ENCODE data around the gene KRI1.
A peak's percentile ranks its signal among the peaks of the same experiment; 100 is the strongest.

The KRI1 gene

DNA sequence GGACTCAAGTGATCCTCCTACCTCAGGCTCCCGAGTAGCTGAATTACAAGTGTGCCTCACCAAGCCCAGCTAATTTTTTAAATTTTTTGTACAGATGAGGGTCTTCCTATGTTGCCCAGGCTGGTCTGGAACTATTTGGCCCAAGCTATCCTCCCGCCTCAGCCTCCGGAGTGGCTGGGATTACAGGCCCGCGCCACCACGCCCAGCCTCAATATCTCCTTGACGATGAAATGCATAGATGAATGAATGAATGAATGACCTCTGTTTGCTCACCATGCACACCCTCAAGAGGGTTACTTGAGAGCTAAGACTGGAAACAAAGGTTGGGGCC lies 36.2 kb upstream of the KRI1 start:
- no peak for TF ChIP-seq Cebpa-rat (IDR thresholded peaks at IDR 0.05)
- Histone ChIP-seq H3K4me3 (peak overlapping the region in 1 of 10 experiments; percentile 82; a peak in 5 of 20 replicates), H3K4me2 (peak overlapping the region; percentile 4 to 71 (median 48); a peak in 16 of 22 replicates)

DNA sequence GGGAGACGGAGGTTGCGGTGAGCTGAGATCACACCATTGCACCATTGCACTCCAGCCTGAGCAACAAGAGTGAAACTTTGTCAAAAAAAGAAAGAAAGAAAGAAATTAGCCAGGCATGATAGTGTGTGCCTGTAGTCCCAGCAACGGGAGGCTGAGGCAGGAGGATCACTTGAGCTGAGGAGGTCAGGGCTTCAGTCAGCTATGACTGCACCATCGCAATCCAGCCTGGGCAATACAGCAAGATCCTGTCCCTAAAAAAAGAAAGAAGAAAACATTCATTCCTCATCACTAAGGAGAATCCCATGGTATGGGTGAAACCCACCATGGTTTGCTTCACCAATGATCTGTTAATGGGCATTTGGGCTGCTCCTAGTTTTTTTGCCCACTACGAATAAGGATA lies 34.3 kb upstream of the KRI1 start:
- Histone ChIP-seq H3K9ac (no peak overlapping the region), H3K36me3 (peaks cover 0 to 5% (median 0%) of the 10 kb centered on the region in 11 experiments; a peak in 3 of 22 replicates), H3K27ac (no peak overlapping the region), H3K4me2 (peak overlapping the region in 3 of 11 experiments; percentile 2 to 9 (median 6); a peak in 4 of 22 replicates), H4K20me1 (peaks cover 0 to 19% (median 9%) of the 10 kb centered on the region in 11 experiments; a peak in 15 of 22 replicates), H3K9me3 (replicated peaks in 1 of 11) (no peaks in the 10 kb centered on the region), H3K27me3 (no peaks in the 10 kb centered on the region), H3K4me3 (no peak overlapping the region), H3K4me1 (peaks cover 43 to 83% (median 68%) of the 10 kb centered on the region in 10 experiments)
- TF ChIP-seq Cebpa-rat (IDR thresholded peaks at IDR 0.05) = no peak

More for the DNA sequence above, 36.2 kb upstream of the KRI1 start:
- peaks cover 0 to 20% (median under 1%) of the 10 kb centered on the region in 11 experiments; a peak in 6 of 22 replicates for H3K36me3 ChIP-seq
- no peaks in the 10 kb centered on the region for H3K27me3 ChIP-seq
- H3K9ac ChIP-seq = peak overlapping the region in 1 of 11 experiments; percentile 37; a peak in 2 of 22 replicates
- peak overlapping the region in 2 of 11 experiments; percentile 22 to 37; a peak in 6 of 22 replicates for H3K27ac ChIP-seq
- no peaks in the 10 kb centered on the region for H3K9me3 ChIP-seq (replicated peaks in 1 of 11)
- peaks cover 35 to 79% (median 66%) of the 10 kb centered on the region in 10 experiments for H3K4me1 ChIP-seq
- H4K20me1 ChIP-seq = peaks cover 0 to 37% (median 22%) of the 10 kb centered on the region in 11 experiments; a peak in 18 of 22 replicates

- Histone ChIP-seq H3K27ac (peak overlapping the region; percentile 39 to 70 (median 59); a peak in 21 of 22 replicates), H3K4me1 (peaks cover 40 to 73% (median 67%) of the 10 kb centered on the region in 10 experiments), H3K4me2 (peak overlapping the region; percentile 57 to 77 (median 72)), H3K9ac (peak overlapping the region; percentile 1 to 57 (median 44); a peak in 12 of 22 replicates), H3K4me3 (no peak overlapping the region), H3K27me3 (no peaks in the 10 kb centered on the region), H4K20me1 (no peaks in the 10 kb centered on the region), H3K9me3 (replicated peaks in 1 of 11) (no peaks in the 10 kb centered on the region), H3K36me3 (no peaks in the 10 kb centered on the region)
- TF ChIP-seq Cebpa-rat (IDR thresholded peaks at IDR 0.05) = peak in 9 of 11 experiments; percentile 29 to 76 (median 42); a peak in 8 of 22 replicates
Measured at GRCh38 chr19:10593820-10594637, 28.2 kb upstream of the KRI1 start.

DNA sequence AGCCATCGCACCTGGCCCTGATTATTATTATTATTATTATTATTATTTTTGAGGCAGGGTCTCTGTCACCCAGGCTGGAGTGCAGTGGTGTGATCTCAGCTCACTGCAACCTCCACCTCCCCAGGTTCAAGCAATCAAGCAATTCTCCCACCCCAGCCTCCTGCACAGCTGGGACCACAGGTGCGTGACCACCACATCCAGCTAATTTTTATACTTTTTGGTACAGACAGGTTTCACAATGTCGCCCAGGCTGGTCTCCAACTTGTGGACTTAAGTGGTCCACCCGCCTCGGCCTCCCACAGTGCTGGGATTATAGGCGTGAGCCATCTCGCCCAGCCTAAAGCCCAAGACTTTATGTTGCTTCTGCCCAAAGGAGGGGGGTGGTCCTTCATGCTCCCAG lies 27.3 kb upstream of the KRI1 start:
- H4K20me1 ChIP-seq = no peaks in the 10 kb centered on the region
- no peaks in the 10 kb centered on the region for H3K36me3 ChIP-seq
- H3K27ac ChIP-seq = peak overlapping the region in 10 of 11 experiments; percentile 45 to 70 (median 62); a peak in 17 of 22 replicates
- H3K27me3 ChIP-seq = no peaks in the 10 kb centered on the region
- no peaks in the 10 kb centered on the region for H3K9me3 ChIP-seq (replicated peaks in 1 of 11)
- peak overlapping the region; percentile 57 to 77 (median 72) for H3K4me2 ChIP-seq
- H3K4me1 ChIP-seq = peaks cover 40 to 65% (median 58%) of the 10 kb centered on the region in 10 experiments
- peak overlapping the region in 3 of 11 experiments; percentile 23 to 57 (median 38); a peak in 4 of 22 replicates for H3K9ac ChIP-seq
- H3K4me3 ChIP-seq = no peak overlapping the region
- no peak for TF ChIP-seq Cebpa-rat (IDR thresholded peaks at IDR 0.05)

- TF ChIP-seq Cebpa-rat (IDR thresholded peaks at IDR 0.05) = no peak
- Histone ChIP-seq H3K4me3 (no peak overlapping the region), H3K27ac (no peak overlapping the region), H3K4me2 (no peak overlapping the region), H3K9ac (no peak overlapping the region), H3K27me3 (no peaks in the 10 kb centered on the region), H4K20me1 (no peaks in the 10 kb centered on the region), H3K9me3 (replicated peaks in 1 of 11) (no peaks in the 10 kb centered on the region), H3K4me1 (peaks cover 7 to 35% (median 31%) of the 10 kb centered on the region in 10 experiments; a peak in 19 of 20 replicates), H3K36me3 (no peaks in the 10 kb centered on the region)
Measured at GRCh38 chr19:10587839-10588150, 22.0 kb upstream of the KRI1 start.

GRCh38 chr19:10587022-10587838 lies 21.4 kb upstream of the KRI1 start, which contains the start of gene AP1M2:
Gene AP1M2, minus strand, starts transcription at chr19:10587312. Its CDS starts 81 bp downstream, at chr19:10587231.
- no peak within 1 kb of the TSS for H3K4me2 ChIP-seq
- no peak within 1 kb of the TSS for H3K9ac ChIP-seq
- no peaks in the 10 kb centered on the region for H3K27me3 ChIP-seq
- H3K9me3 ChIP-seq (replicated peaks in 1 of 11) = no peaks in the 10 kb centered on the region
- TF ChIP-seq Cebpa-rat (IDR thresholded peaks at IDR 0.05) = no peak
- no peaks in the 10 kb centered on the region for H4K20me1 ChIP-seq
- H3K36me3 ChIP-seq = no peaks in the 10 kb centered on the region
- no peak within 1 kb of the TSS for H3K4me3 ChIP-seq
- no peak within 1 kb of the TSS for H3K27ac ChIP-seq
- H3K4me1 ChIP-seq = peaks cover 7 to 29% (median 25%) of the 10 kb centered on the region in 10 experiments; a peak in 19 of 20 replicates

GRCh38 chr19:10586396-10586795 lies 20.6 kb upstream of the KRI1 start:
- Histone ChIP-seq H3K9me3 (replicated peaks in 1 of 11) (no peaks in the 10 kb centered on the region), H3K4me3 (no peak overlapping the region), H4K20me1 (no peaks in the 10 kb centered on the region), H3K9ac (no peak overlapping the region), H3K36me3 (no peaks in the 10 kb centered on the region), H3K4me2 (no peak overlapping the region), H3K4me1 (peaks cover 7 to 28% (median 23%) of the 10 kb centered on the region in 10 experiments; a peak in 19 of 20 replicates), H3K27me3 (no peaks in the 10 kb centered on the region), H3K27ac (no peak overlapping the region)
- no peak for TF ChIP-seq Cebpa-rat (IDR thresholded peaks at IDR 0.05)

DNA sequence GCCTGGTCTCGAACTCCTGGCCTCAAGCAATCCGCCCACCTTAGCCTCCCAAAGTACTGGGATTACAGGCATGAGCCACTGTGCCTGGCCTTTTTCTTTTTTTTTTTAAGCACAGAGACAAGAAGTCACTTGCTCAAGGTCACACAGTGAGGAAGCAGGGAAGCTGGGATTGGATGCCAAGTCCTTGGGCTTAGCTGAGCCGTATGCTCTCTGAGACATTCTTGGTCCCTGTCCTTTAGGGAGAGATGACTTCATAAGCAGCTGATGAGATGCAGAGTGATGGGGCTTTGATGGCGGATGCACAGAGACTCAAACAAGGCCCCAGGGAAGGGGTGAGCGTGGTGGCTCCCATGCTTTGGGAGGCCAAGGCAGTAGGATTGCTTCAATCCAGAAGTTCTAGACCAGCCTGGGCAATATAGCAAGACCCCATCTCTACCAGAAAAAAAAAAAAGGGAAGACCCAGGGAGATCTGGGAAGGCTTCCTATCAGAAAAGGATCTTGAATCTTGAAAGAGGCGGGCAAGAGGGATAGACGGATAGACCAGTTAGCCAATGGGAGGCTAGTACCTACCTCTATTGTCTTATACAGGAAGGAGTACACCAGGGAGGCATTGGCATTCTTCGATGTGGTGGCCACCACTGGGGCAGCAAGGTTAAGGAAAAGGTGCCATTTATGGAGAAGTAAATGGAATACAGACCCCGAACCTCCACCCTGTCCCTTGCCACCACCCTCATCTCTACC lies 17.4 kb upstream of the KRI1 start:
- peak overlapping the region in 4 of 11 experiments; percentile 54 to 76 (median 68); a peak in 4 of 22 replicates for H3K4me2 ChIP-seq
- H3K9ac ChIP-seq = no peak overlapping the region
- H3K27ac ChIP-seq = peak overlapping the region in 3 of 11 experiments; percentile 38 to 57 (median 41); a peak in 4 of 22 replicates
- no peak for TF ChIP-seq Cebpa-rat (IDR thresholded peaks at IDR 0.05)
- no peak overlapping the region for H3K4me3 ChIP-seq
- no peaks in the 10 kb centered on the region for H3K27me3 ChIP-seq
- H3K9me3 ChIP-seq (replicated peaks in 1 of 11) = no peaks in the 10 kb centered on the region
- no peaks in the 10 kb centered on the region for H4K20me1 ChIP-seq
- peaks cover 7 to 32% (median 23%) of the 10 kb centered on the region in 10 experiments; a peak in 19 of 20 replicates for H3K4me1 ChIP-seq
- H3K36me3 ChIP-seq = no peaks in the 10 kb centered on the region

Measured in BLaER1 treated with 17β-estradiol and CSF1 and Interleukin-3, amounts not matched to agents 10 nM and 100 nM (cell line).